Gastrocnemius medialis (tissue), 4 donors: ENCODE results near the gene CPEB3. TPM values are rescaled to one million over a fixed set of nuclear protein-coding genes. Genes with fewer than 3 reads are reported as not detected.

ENCODE experiments used
- ATAC-seq, 2 donors: fragments of 150-250 bp; one replicate each; pipeline ENCODE4 v1.9.1; 2016
- DNase-seq, 2 donors: peaks; one replicate each; pipeline ENCODE4 v3.0.0-alpha.2; 2019
- H3K27ac ChIP-seq, 4 donors: fragments of 200-600 bp; sonication (generic); 1 replicate in 1 of 4; 2 replicates in 3 of 4; pipeline ENCODE4 v1.5.1; 2016 to 2018; ENCODE audit warnings: mild to moderate bottlenecking in 2 of 4, moderate library complexity in 1 of 4
- H3K27me3 ChIP-seq, 3 donors: fragments of 200-600 bp; sonication (generic) in 2 of 3; 1 replicate in 1 of 3; 2 replicates in 2 of 3; pipeline versions ENCODE4 v1.5.1 to v1.6.0; 2016 to 2019; ENCODE audit warnings: mild to moderate bottlenecking in 1 of 3, moderate library complexity in 1 of 3
- H3K36me3 ChIP-seq, 2 donors: fragments of 200-600 bp; sonication (generic) in 1 of 2; one replicate each; pipeline ENCODE4 v1.5.1; 2017 to 2018
- H3K4me1 ChIP-seq, 2 donors: fragments of 200-600 bp; sonication (generic) in 1 of 2; one replicate each; pipeline ENCODE4 v1.5.1; 2016 to 2017; ENCODE audit warnings: mild to moderate bottlenecking in 2 of 2
- H3K4me3 ChIP-seq, 4 donors: fragments of 200-600 bp; sonication (generic) in 3 of 4; 1 replicate in 1 of 4; 2 replicates in 3 of 4; pipeline ENCODE4 v1.5.1; 2016 to 2019; ENCODE audit warnings: mild to moderate bottlenecking in 2 of 4
- H3K9me3 ChIP-seq, 3 donors: fragments of 200-600 bp; sonication (generic) in 2 of 3; 1 replicate in 1 of 3; 2 replicates in 2 of 3; pipeline ENCODE4 v1.5.1; 2016 to 2019
- POLR2A ChIP-seq, 2 donors: fragments of 450-650 bp; IDR thresholded peaks; one replicate each; pipeline ENCODE4 v1.6.1; 2017; ENCODE audit warnings: antibody characterized with exemption in 2 of 2, mild to moderate bottlenecking in 2 of 2, moderate library complexity in 2 of 2
- in situ Hi-C, 4 donors: fragments of 200-750 bp; cut with MboI; loops; one replicate each; pipeline versions ENCODE4 v1.15.0 to v1.8.0; 2017; ENCODE audit warnings: low sequenced_read_pairs in 4 of 4
- intact Hi-C: fragments of 100-400 bp; cut with DNase I; formaldehyde crosslinking; loops from one replicate; pipeline ENCODE4 v1.15.1; 2023; ENCODE audit warnings: low total_unique reads
- total RNA-seq, 4 donors: library from RNA; depleted of rRNA; stranded (reverse); fragments of >200 nt; gene quantifications; one replicate each; pipeline versions ENCODE4 v1.1.0 to v1.2.3, GENCODE V29; 2016
- TF ChIP-seq, protein P1 (sequence below), 5 experiments: fragments of 450-650 bp in 3 of 5; fragments of 200-600 bp in 2 of 5; sonication (generic) in 2 of 5; IDR thresholded peaks in 4 of 5; conservative IDR thresholded peaks in 1 of 5; 1 replicate in 4 of 5; 2 replicates in 1 of 5; pipeline ENCODE4 v1.5.1; 2016 to 2019; ENCODE audit warnings: antibody characterized with exemption in 5 of 5, mild to moderate bottlenecking in 3 of 5, moderate library complexity in 3 of 5

Gene CPEB3
- total RNA-seq, 4 donors from 2014 or later, result 14.5 to 22.5 (median 18.0) TPM

DNA sequence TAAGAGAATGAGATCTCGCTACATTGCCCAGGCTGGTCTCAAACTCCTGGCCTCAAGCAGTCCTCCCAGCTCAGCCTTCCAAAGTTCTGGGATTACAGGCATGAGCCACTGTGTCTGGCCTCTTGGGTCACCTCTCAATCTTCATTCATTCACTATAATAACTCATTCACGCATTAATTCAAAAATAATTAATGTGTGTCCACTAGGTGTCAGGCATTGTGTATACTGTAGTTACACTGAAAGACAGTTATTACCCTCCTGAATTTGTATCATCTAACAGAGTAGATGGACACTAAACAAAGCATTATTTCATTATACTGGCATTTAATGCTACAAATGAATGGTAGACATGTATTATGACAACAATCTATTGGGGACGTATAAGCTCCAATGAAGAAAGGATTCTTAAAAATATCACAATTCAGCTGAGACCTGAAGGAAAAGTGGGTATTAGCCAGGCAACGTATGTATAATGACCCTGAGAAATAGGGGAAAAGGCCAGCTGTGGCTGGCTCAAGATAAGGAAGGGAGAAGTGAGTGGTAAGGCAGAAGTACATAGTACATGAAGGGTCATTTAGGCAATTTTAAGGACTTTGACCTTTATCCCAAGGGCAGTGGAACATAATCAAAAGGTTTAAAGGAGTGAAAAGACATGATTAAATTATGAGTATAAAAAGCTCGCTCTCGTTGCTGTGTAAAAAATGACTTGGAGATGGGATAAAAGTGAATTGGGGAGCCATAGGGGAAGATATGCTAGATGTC, 216.6 kb downstream of the CPEB3 start:
- no peak for DNase-seq
- Histone ChIP-seq H3K36me3 (no peaks in the 10 kb centered on the region), H3K4me1 (no peaks in the 10 kb centered on the region), H3K27me3 (no peaks in the 10 kb centered on the region), H3K9me3 (no peaks in the 10 kb centered on the region), H3K27ac (no peak overlapping the region), H3K4me3 (no peak overlapping the region)
- in situ Hi-C loops (no loop called here), intact Hi-C loops (no loop called here)
- ATAC-seq, result no peak
- TF ChIP-seq, protein P1, sequence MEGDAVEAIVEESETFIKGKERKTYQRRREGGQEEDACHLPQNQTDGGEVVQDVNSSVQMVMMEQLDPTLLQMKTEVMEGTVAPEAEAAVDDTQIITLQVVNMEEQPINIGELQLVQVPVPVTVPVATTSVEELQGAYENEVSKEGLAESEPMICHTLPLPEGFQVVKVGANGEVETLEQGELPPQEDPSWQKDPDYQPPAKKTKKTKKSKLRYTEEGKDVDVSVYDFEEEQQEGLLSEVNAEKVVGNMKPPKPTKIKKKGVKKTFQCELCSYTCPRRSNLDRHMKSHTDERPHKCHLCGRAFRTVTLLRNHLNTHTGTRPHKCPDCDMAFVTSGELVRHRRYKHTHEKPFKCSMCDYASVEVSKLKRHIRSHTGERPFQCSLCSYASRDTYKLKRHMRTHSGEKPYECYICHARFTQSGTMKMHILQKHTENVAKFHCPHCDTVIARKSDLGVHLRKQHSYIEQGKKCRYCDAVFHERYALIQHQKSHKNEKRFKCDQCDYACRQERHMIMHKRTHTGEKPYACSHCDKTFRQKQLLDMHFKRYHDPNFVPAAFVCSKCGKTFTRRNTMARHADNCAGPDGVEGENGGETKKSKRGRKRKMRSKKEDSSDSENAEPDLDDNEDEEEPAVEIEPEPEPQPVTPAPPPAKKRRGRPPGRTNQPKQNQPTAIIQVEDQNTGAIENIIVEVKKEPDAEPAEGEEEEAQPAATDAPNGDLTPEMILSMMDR (IDR thresholded peaks at IDR 0.05 in 4 of 5, conservative IDR thresholded peaks at IDR 0.05 in 1 of 5), result no peak
- TF ChIP-seq POLR2A (IDR thresholded peaks at IDR 0.05), result no peak

DNA sequence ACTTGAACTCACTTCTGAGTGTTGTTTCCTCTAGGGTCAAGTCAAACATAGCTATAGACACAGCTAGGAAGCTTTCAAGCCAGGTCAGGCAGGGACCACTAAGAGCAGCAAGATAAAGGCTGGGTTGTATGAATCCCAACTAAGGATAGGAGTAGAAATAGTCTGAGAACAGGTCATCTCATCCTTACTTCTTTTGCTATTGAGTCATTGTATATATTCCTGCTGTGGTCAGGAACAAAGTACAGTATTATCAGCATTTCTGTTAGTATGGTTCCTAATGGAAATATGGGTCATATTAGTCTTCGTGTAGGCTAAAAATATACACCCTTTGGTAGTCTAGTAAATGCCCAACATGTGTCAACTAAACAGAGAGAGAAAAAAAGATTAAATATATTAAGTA, 222.0 kb downstream of the CPEB3 start:
- Histone ChIP-seq H3K9me3 (no peaks in the 10 kb centered on the region), H3K4me3 (no peak overlapping the region), H3K27ac (no peak overlapping the region), H3K36me3 (no peaks in the 10 kb centered on the region), H3K4me1 (no peaks in the 10 kb centered on the region), H3K27me3 (no peaks in the 10 kb centered on the region)
- in situ Hi-C loops, result no loop called here
- intact Hi-C loops, result no loop called here
- ATAC-seq (no peak), DNase-seq (no peak)
- TF ChIP-seq, protein P1 (IDR thresholded peaks at IDR 0.05 in 4 of 5, conservative IDR thresholded peaks at IDR 0.05 in 1 of 5), result no peak
- no peak for TF ChIP-seq POLR2A (IDR thresholded peaks at IDR 0.05)

DNA sequence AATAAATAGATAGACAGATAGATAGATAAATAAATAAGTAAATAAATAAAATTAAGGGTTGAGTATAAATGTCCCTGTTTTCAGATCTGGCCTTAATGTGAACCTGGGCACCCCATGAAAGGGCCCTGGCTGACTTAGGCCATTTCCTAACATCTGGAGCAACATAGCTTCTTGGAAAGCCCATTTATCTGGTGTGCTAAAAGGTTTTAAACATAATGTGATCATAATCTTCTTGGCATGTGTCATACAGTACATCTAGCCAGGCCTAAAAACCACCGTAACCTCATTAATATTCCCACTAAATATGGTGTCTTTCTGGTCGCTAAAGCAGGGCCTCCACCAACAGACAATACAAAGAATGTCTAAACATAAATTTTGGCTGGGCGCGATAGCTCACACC, 224.5 kb downstream of the CPEB3 start:
- Histone ChIP-seq H3K4me1 (no peaks in the 10 kb centered on the region), H3K27me3 (no peaks in the 10 kb centered on the region), H3K27ac (no peak overlapping the region), H3K9me3 (no peaks in the 10 kb centered on the region), H3K4me3 (no peak overlapping the region), H3K36me3 (no peaks in the 10 kb centered on the region)
- in situ Hi-C loops, result no loop called here
- intact Hi-C loops, result no loop called here
- ATAC-seq, result no peak
- DNase-seq, result no peak
- no peak for TF ChIP-seq POLR2A (IDR thresholded peaks at IDR 0.05)
- TF ChIP-seq, protein P1 (IDR thresholded peaks at IDR 0.05 in 4 of 5, conservative IDR thresholded peaks at IDR 0.05 in 1 of 5), result no peak

DNA sequence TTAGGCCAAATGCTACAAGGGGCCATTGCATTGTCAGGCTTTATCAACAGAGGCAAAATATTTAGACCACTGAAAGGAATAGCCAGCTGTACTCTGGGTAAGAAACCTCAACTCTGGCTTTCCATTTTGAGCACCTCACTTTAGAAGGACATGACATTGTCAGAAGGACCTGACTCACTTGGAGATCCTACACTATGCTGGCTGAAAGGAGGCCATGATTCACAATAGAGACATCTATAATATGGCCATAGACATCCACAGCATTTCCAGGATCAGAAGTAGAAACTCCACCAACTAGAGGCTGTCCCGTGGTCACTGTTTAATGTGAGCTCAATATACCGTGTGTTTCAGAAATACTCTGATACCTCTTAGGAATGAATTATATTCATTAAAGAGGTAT, 226.4 kb downstream of the CPEB3 start:
- Histone ChIP-seq H3K4me3 (no peak overlapping the region), H3K27me3 (no peaks in the 10 kb centered on the region), H3K36me3 (no peaks in the 10 kb centered on the region), H3K9me3 (no peaks in the 10 kb centered on the region), H3K27ac (peak overlapping the region in 2 of 4 donors; percentile 7 to 8), H3K4me1 (no peaks in the 10 kb centered on the region)
- intact Hi-C loops, result no loop called here
- DNase-seq (no peak), ATAC-seq (peak in 1 of 2 donors; percentile 39)
- in situ Hi-C loops, result no loop called here
- TF ChIP-seq POLR2A (IDR thresholded peaks at IDR 0.05), result no peak
- TF ChIP-seq, protein P1 (IDR thresholded peaks at IDR 0.05 in 4 of 5, conservative IDR thresholded peaks at IDR 0.05 in 1 of 5), result no peak

DNA sequence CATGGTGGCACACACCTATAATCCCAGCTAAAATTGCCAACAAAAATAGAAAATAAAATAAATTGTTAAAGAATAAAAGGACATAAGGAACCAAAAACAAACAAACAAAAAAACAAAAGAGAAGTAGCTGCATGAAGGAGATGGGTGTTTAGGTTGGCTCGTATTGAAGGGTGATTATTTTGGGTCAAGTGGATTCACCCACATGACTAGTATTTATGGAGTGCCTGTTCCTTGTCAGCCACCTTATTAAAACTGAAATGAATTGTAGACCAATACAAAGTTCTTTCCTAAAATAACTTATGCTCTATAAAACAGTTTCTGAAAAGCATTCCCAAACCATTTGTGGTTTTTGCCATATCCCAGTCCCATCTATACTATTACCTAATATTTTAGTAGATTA, 228.6 kb downstream of the CPEB3 start:
- ATAC-seq (no peak), DNase-seq (no peak)
- no peak for TF ChIP-seq POLR2A (IDR thresholded peaks at IDR 0.05)
- TF ChIP-seq, protein P1 (IDR thresholded peaks at IDR 0.05 in 4 of 5, conservative IDR thresholded peaks at IDR 0.05 in 1 of 5), result no peak
- no peaks in the 10 kb centered on the region for H3K36me3 ChIP-seq
- in situ Hi-C loops, result no loop called here
- no peaks in the 10 kb centered on the region for H3K27me3 ChIP-seq
- no peak overlapping the region for H3K4me3 ChIP-seq
- H3K9me3 ChIP-seq, result no peaks in the 10 kb centered on the region
- no peak overlapping the region for H3K27ac ChIP-seq
- H3K4me1 ChIP-seq, result no peaks in the 10 kb centered on the region
- intact Hi-C loops, result no loop called here
